ENCODE measurements around the gene ARHGEF12.

ARHGEF12 gene

GRCh38 chr11:120489799-120490198 is 153.6 kb downstream of the ARHGEF12 start:
- no peaks in the 10 kb centered on the region for H3K4me1 ChIP-seq (ENCODE audit: insufficient read depth, poor library complexity, severe bottlenecking)
- H3K9me3 ChIP-seq (ENCODE audit: severe bottlenecking), result no peaks in the 10 kb centered on the region
- peaks cover 18% of the 10 kb centered on the region for H3K36me3 ChIP-seq (ENCODE audit: low read depth)
- no peak overlapping the region for H3K27ac ChIP-seq (ENCODE audit: poor library complexity, severe bottlenecking)
- no peak overlapping the region for H3K4me3 ChIP-seq (ENCODE audit: severe bottlenecking)
- TF ChIP-seq CTCF (IDR thresholded peaks at IDR 0.05; ENCODE audit: poor library complexity, severe bottlenecking), result no peak
- ATAC-seq (ENCODE audit: low read depth) (no peak), DNase-seq (ENCODE audit: low spot score) (no peak)
- H3K27me3 ChIP-seq (ENCODE audit: insufficient read depth, poor library complexity, severe bottlenecking), result no peaks in the 10 kb centered on the region

GRCh38 chr11:120492486-120492885 is 156.3 kb downstream of the ARHGEF12 start:
- H3K4me1 ChIP-seq (ENCODE audit: insufficient read depth, poor library complexity, severe bottlenecking), result no peaks in the 10 kb centered on the region
- no peak for DNase-seq (ENCODE audit: low spot score)

GRCh38 chr11:120494595-120494994 is 158.4 kb downstream of the ARHGEF12 start:
- no peak overlapping the region for H3K4me3 ChIP-seq (ENCODE audit: severe bottlenecking)
- ATAC-seq (ENCODE audit: low read depth), result no peak

More at GRCh38 chr11:120492486-120492885, 156.3 kb downstream of the ARHGEF12 start:
- no peaks in the 10 kb centered on the region for H3K27me3 ChIP-seq (ENCODE audit: insufficient read depth, poor library complexity, severe bottlenecking)
- no peak for ATAC-seq (ENCODE audit: low read depth)
- H3K9me3 ChIP-seq (ENCODE audit: severe bottlenecking), result no peaks in the 10 kb centered on the region
- H3K36me3 ChIP-seq (ENCODE audit: low read depth), result 0 out of 2 replicates have a peak, but pooled peaks cover 3% of the 10 kb centered on the region
- no peak overlapping the region for H3K4me3 ChIP-seq (ENCODE audit: severe bottlenecking)
- no peak for TF ChIP-seq CTCF (IDR thresholded peaks at IDR 0.05; ENCODE audit: poor library complexity, severe bottlenecking)
- no peak overlapping the region for H3K27ac ChIP-seq (ENCODE audit: poor library complexity, severe bottlenecking)

GRCh38 chr11:120499088-120499487 is 162.9 kb downstream of the ARHGEF12 start:
- H3K4me3 ChIP-seq (ENCODE audit: severe bottlenecking), result no peak overlapping the region
- H3K27ac ChIP-seq (ENCODE audit: poor library complexity, severe bottlenecking), result no peak overlapping the region
- H3K9me3 ChIP-seq (ENCODE audit: severe bottlenecking), result no peaks in the 10 kb centered on the region
- no peak for TF ChIP-seq CTCF (IDR thresholded peaks at IDR 0.05; ENCODE audit: poor library complexity, severe bottlenecking)
- no peaks in the 10 kb centered on the region for H3K4me1 ChIP-seq (ENCODE audit: insufficient read depth, poor library complexity, severe bottlenecking)
- no peaks in the 10 kb centered on the region for H3K36me3 ChIP-seq (ENCODE audit: low read depth)
- ATAC-seq (ENCODE audit: low read depth), result no peak
- no peaks in the 10 kb centered on the region for H3K27me3 ChIP-seq (ENCODE audit: insufficient read depth, poor library complexity, severe bottlenecking)
- DNase-seq (ENCODE audit: low spot score), result no peak

More at GRCh38 chr11:120494595-120494994, 158.4 kb downstream of the ARHGEF12 start:
- DNase-seq (ENCODE audit: low spot score), result no peak
- no peaks in the 10 kb centered on the region for H3K27me3 ChIP-seq (ENCODE audit: insufficient read depth, poor library complexity, severe bottlenecking)
- no peak overlapping the region for H3K27ac ChIP-seq (ENCODE audit: poor library complexity, severe bottlenecking)
- H3K4me1 ChIP-seq (ENCODE audit: insufficient read depth, poor library complexity, severe bottlenecking), result no peaks in the 10 kb centered on the region
- no peaks in the 10 kb centered on the region for H3K9me3 ChIP-seq (ENCODE audit: severe bottlenecking)
- no peaks in the 10 kb centered on the region for H3K36me3 ChIP-seq (ENCODE audit: low read depth)
- no peak for TF ChIP-seq CTCF (IDR thresholded peaks at IDR 0.05; ENCODE audit: poor library complexity, severe bottlenecking)

GRCh38 chr11:120499859-120500258 is 163.6 kb downstream of the ARHGEF12 start:
- H3K27ac ChIP-seq (ENCODE audit: poor library complexity, severe bottlenecking), result no peak overlapping the region
- no peak for ATAC-seq (ENCODE audit: low read depth)
- H3K27me3 ChIP-seq (ENCODE audit: insufficient read depth, poor library complexity, severe bottlenecking), result peaks cover 5% of the 10 kb centered on the region
- H3K4me3 ChIP-seq (ENCODE audit: severe bottlenecking), result no peak overlapping the region
- H3K4me1 ChIP-seq (ENCODE audit: insufficient read depth, poor library complexity, severe bottlenecking), result no peaks in the 10 kb centered on the region
- no peak for DNase-seq (ENCODE audit: low spot score)
- no peaks in the 10 kb centered on the region for H3K9me3 ChIP-seq (ENCODE audit: severe bottlenecking)
- TF ChIP-seq CTCF (IDR thresholded peaks at IDR 0.05; ENCODE audit: poor library complexity, severe bottlenecking), result no peak
- no peaks in the 10 kb centered on the region for H3K36me3 ChIP-seq (ENCODE audit: low read depth)

Measured in RWPE2 (cell line).